Activated T-helper 1 cell treated with anti-CD3 and anti-CD28 coated beads, Interleukin-2, amount 50 U/mL, for 16 hours (primary cell): ENCODE data around the gene DLG2.
"Not testable (repeated sequence)": the region's sequence is repeated elsewhere in the genome, so short reads cannot be mapped to it uniquely, and the experiment has no call there.

Source experiments
- DNase-seq, 2 donors: peaks; one replicate each; pipeline ENCODE4 v3.0.0-alpha.2; 2020; ENCODE audit warnings: low read depth in 1 of 2, low spot score in 1 of 2

The DLG2 gene

GRCh38 chr11:85040166-85040565 lies 587.0 kb downstream of the DLG2 start:
- DNase-seq, result no peak

- no peak for DNase-seq
These were observed 597.2 kb downstream of the DLG2 start for GRCh38 chr11:85029964-85030363.

- no peak for DNase-seq
These were observed 598.6 kb downstream of the DLG2 start for GRCh38 chr11:85028329-85029101.

GRCh38 chr11:85027346-85027745 lies 599.8 kb downstream of the DLG2 start:
- no peak for DNase-seq

- no peak for DNase-seq
These were observed 606.1 kb downstream of the DLG2 start for GRCh38 chr11:85021058-85021457.

GRCh38 chr11:84993386-84993785 lies 633.8 kb downstream of the DLG2 start:
- no peak for DNase-seq

- DNase-seq, result no peak
These were observed 637.0 kb downstream of the DLG2 start for GRCh38 chr11:84990141-84990540.

- not testable (repeated sequence) for DNase-seq
These were observed 639.4 kb downstream of the DLG2 start for GRCh38 chr11:84987686-84988187.

GRCh38 chr11:84981301-84981700 lies 645.8 kb downstream of the DLG2 start:
- no peak for DNase-seq

GRCh38 chr11:84969103-84969502 lies 658.0 kb downstream of the DLG2 start:
- no peak for DNase-seq

- DNase-seq, result no peak
These were observed 661.7 kb downstream of the DLG2 start for GRCh38 chr11:84965484-84965883.

- no peak for DNase-seq
These were observed 663.9 kb downstream of the DLG2 start for GRCh38 chr11:84963240-84963639.

GRCh38 chr11:84962018-84962417 lies 665.1 kb downstream of the DLG2 start:
- DNase-seq, result no peak

- DNase-seq, result no peak
These were observed 668.8 kb downstream of the DLG2 start for GRCh38 chr11:84958295-84958694.

- no peak for DNase-seq
These were observed 676.4 kb downstream of the DLG2 start for GRCh38 chr11:84950569-84951270.

- DNase-seq, result no peak
These were observed 679.1 kb downstream of the DLG2 start for GRCh38 chr11:84947970-84948580.

GRCh38 chr11:84947070-84947469 lies 680.1 kb downstream of the DLG2 start:
- no peak for DNase-seq

GRCh38 chr11:84930863-84931262 lies 696.3 kb downstream of the DLG2 start:
- no peak for DNase-seq

- DNase-seq, result no peak
These were observed 697.4 kb downstream of the DLG2 start for GRCh38 chr11:84929738-84930137.

- DNase-seq, result no peak
These were observed 702.9 kb downstream of the DLG2 start for GRCh38 chr11:84924154-84924692.

GRCh38 chr11:84923489-84923888 lies 703.7 kb downstream of the DLG2 start:
- DNase-seq, result no peak

- DNase-seq, result no peak
These were observed 704.3 kb downstream of the DLG2 start for GRCh38 chr11:84922836-84923235.
